K562 (cell line): Measurements from ENCODE around the gene ATP5F1D. TPM values are rescaled to one million over a fixed set of nuclear protein-coding genes. Genes with fewer than 3 reads are reported as not detected.

Experiments used
- BCL6 ChIP-seq: fragments of 250-450 bp; sonication (Bioruptor Pico); IDR thresholded peaks from 2 replicates; pipeline ENCODE4 v1.4.0; 2020
- HMG20A ChIP-seq: fragments of 450-650 bp; formaldehyde crosslinking; conservative IDR thresholded peaks from 2 replicates; pipeline ENCODE4 v1.4.0; 2020; ENCODE audit warnings: mild to moderate bottlenecking, mixed read lengths
- NR1H2 ChIP-seq: sonication (generic); formaldehyde crosslinking; IDR thresholded peaks from 2 replicates; pipeline ENCODE4 v1.4.0; 2020; ENCODE audit warnings: mild to moderate bottlenecking, missing genetic modification reagents
- ZNF140 ChIP-seq: fragments of 250-450 bp; sonication (Bioruptor Pico); IDR thresholded peaks from 2 replicates; pipeline ENCODE4 v1.8.0; 2021; ENCODE audit warnings: moderate library complexity, mild to moderate bottlenecking, inconsistent platforms
- ZNF165 ChIP-seq: fragments of 250-450 bp; sonication (Bioruptor Pico); IDR thresholded peaks from 2 replicates; pipeline ENCODE4 v1.4.0; 2020; ENCODE audit warnings: borderline replicate concordance
- ZNF253 ChIP-seq: fragments of 250-450 bp; sonication (Bioruptor Pico); conservative IDR thresholded peaks from 2 replicates; pipeline ENCODE4 v1.6.1; 2021; ENCODE audit warnings: mild to moderate bottlenecking
- polyA plus RNA-seq, 8 experiments: library from polyadenylated mRNA; depleted of rRNA in 4 of 8; stranded (reverse) in 5 of 8; unstranded in 3 of 8; fragments of >200 nt; fragmentation: Nextera tagmentation in 2 of 8; fragmentation: Illumina TruSeq in 1 of 8; extraction: Ambion mirVana in 2 of 8; extraction: Trizol in 1 of 8; gene quantifications; 2 replicates each; pipeline versions ENCODE4 v1.2.1 to v1.2.3, GENCODE V29; 2011 to 2014; ENCODE audit warnings: inconsistent platforms in 1 of 8, missing spikeins in 1 of 8
- total RNA-seq, 7 experiments: library from RNA; depleted of rRNA in 6 of 7; stranded (reverse); fragments of >200 nt in 6 of 7; fragmentation: Illumina TruSeq in 2 of 7; extraction: Trizol in 2 of 7; gene quantifications; 2 replicates each; pipeline versions ENCODE4 v1.2.1 to v1.2.3, GENCODE V29; 2011 to 2021; ENCODE audit warnings: low replicate concordance in 1 of 7
- TF ChIP-seq, protein P1 (sequence below): fragments of 250-450 bp; sonication (Bioruptor Pico); IDR thresholded peaks from 2 replicates; pipeline ENCODE4 v1.4.0; 2020
- TF ChIP-seq, protein P2 (sequence below): IDR thresholded peaks from 2 replicates; pipeline ENCODE4 v1.6.1; 2011; ENCODE audit not compliant: insufficient read length; ENCODE audit errors: extremely low read depth
- TF ChIP-seq, protein P3 (sequence below): sonication (generic); formaldehyde crosslinking; IDR thresholded peaks from 2 replicates; pipeline ENCODE4 v1.8.0; 2023; ENCODE audit warnings: missing genetic modification reagents, mild to moderate bottlenecking, borderline replicate concordance
- TF ChIP-seq, protein P4 (sequence below), 2 experiments: fragments of 450-650 bp in 1 of 2; sonication (generic) in 1 of 2; formaldehyde crosslinking in 1 of 2; IDR thresholded peaks in 1 of 2; conservative IDR thresholded peaks in 1 of 2; 2 replicates each; pipeline versions ENCODE4 v1.6.1 to v1.8.1; 2016 to 2023; ENCODE audit warnings: mild to moderate bottlenecking in 2 of 2, moderate library complexity in 2 of 2, inconsistent platforms in 1 of 2, missing genetic modification reagents in 1 of 2
- TF ChIP-seq, protein P5 (sequence below): fragments of 450-650 bp; IDR thresholded peaks from one replicate; pipeline ENCODE4 v1.6.1; 2018; ENCODE audit warnings: mild to moderate bottlenecking, moderate library complexity; ENCODE audit not compliant: partially characterized antibody

The ATP5F1D gene
- total and polyA plus RNA-seq, 9 of the 15 experiments (the other 6 are each of a cell fraction or from before 2014, with no cell fraction given): 3.9 to 409 (median 36.8) TPM

DNA sequence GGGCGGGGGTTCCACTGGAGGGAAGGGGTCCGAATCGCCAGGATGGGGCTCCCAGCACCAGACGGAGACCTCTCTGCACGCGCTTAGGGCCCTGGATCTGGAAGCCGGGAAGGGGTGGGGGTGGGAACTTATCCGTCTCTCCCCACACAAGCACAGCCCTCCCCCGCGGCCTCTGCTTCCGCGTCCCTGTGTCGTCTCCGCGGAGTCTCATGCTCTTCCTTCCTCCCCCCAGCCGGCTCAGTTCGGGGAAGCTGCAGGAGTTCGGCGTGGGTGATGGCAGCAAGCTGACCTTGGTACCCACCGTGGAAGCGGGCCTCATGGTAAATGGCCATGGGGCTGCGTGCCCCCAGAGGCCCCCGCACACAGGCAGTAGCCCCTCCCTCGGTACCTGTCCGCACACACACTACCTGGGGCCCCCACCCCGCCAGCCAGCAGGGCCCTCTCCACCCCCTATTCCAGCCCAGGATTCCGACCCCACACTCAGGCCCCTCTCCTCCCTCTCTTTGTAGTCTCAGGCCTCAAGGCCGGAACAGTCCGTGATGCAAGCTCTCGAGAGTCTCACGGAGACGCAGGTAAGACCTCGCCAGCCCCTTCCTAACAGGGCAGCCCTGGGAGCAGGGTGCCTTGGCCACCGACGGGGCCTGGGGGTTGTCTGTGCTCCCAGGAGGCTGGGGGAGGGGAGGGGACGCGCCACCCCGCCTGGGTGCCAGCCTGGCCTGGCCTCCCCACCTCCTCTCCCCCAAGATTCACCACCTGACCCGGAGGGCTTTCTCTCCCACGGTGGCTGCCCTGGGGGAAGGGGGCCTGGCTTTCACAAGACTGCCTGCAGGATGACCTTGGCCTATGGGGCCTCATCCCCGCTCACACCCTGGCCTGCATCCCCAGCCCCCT is 10.0 kb downstream of the ATP5F1D start (continued):
- TF ChIP-seq, protein P1, sequence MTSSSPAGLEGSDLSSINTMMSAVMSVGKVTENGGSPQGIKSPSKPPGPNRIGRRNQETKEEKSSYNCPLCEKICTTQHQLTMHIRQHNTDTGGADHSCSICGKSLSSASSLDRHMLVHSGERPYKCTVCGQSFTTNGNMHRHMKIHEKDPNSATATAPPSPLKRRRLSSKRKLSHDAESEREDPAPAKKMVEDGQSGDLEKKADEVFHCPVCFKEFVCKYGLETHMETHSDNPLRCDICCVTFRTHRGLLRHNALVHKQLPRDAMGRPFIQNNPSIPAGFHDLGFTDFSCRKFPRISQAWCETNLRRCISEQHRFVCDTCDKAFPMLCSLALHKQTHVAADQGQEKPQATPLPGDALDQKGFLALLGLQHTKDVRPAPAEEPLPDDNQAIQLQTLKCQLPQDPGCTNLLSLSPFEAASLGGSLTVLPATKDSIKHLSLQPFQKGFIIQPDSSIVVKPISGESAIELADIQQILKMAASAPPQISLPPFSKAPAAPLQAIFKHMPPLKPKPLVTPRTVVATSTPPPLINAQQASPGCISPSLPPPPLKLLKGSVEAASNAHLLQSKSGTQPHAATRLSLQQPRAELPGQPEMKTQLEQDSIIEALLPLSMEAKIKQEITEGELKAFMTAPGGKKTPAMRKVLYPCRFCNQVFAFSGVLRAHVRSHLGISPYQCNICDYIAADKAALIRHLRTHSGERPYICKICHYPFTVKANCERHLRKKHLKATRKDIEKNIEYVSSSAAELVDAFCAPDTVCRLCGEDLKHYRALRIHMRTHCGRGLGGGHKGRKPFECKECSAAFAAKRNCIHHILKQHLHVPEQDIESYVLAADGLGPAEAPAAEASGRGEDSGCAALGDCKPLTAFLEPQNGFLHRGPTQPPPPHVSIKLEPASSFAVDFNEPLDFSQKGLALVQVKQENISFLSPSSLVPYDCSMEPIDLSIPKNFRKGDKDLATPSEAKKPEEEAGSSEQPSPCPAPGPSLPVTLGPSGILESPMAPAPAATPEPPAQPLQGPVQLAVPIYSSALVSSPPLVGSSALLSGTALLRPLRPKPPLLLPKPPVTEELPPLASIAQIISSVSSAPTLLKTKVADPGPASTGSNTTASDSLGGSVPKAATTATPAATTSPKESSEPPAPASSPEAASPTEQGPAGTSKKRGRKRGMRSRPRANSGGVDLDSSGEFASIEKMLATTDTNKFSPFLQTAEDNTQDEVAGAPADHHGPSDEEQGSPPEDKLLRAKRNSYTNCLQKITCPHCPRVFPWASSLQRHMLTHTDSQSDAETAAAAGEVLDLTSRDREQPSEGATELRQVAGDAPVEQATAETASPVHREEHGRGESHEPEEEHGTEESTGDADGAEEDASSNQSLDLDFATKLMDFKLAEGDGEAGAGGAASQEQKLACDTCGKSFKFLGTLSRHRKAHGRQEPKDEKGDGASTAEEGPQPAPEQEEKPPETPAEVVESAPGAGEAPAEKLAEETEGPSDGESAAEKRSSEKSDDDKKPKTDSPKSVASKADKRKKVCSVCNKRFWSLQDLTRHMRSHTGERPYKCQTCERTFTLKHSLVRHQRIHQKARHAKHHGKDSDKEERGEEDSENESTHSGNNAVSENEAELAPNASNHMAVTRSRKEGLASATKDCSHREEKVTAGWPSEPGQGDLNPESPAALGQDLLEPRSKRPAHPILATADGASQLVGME (CRISPR knock-in tag): no peak
- TF ChIP-seq ZNF253 (CRISPR knock-in tag) (no peak), NR1H2 (CRISPR knock-in tag) (no peak), ZNF165 (CRISPR knock-in tag) (no peak), BCL6 (CRISPR knock-in tag) (no peak), HMG20A (CRISPR knock-in tag) (no peak), ZNF140 (CRISPR knock-in tag) (no peak)
- TF ChIP-seq, protein P2, sequence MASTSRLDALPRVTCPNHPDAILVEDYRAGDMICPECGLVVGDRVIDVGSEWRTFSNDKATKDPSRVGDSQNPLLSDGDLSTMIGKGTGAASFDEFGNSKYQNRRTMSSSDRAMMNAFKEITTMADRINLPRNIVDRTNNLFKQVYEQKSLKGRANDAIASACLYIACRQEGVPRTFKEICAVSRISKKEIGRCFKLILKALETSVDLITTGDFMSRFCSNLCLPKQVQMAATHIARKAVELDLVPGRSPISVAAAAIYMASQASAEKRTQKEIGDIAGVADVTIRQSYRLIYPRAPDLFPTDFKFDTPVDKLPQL: no peak
- TF ChIP-seq, protein P3, sequence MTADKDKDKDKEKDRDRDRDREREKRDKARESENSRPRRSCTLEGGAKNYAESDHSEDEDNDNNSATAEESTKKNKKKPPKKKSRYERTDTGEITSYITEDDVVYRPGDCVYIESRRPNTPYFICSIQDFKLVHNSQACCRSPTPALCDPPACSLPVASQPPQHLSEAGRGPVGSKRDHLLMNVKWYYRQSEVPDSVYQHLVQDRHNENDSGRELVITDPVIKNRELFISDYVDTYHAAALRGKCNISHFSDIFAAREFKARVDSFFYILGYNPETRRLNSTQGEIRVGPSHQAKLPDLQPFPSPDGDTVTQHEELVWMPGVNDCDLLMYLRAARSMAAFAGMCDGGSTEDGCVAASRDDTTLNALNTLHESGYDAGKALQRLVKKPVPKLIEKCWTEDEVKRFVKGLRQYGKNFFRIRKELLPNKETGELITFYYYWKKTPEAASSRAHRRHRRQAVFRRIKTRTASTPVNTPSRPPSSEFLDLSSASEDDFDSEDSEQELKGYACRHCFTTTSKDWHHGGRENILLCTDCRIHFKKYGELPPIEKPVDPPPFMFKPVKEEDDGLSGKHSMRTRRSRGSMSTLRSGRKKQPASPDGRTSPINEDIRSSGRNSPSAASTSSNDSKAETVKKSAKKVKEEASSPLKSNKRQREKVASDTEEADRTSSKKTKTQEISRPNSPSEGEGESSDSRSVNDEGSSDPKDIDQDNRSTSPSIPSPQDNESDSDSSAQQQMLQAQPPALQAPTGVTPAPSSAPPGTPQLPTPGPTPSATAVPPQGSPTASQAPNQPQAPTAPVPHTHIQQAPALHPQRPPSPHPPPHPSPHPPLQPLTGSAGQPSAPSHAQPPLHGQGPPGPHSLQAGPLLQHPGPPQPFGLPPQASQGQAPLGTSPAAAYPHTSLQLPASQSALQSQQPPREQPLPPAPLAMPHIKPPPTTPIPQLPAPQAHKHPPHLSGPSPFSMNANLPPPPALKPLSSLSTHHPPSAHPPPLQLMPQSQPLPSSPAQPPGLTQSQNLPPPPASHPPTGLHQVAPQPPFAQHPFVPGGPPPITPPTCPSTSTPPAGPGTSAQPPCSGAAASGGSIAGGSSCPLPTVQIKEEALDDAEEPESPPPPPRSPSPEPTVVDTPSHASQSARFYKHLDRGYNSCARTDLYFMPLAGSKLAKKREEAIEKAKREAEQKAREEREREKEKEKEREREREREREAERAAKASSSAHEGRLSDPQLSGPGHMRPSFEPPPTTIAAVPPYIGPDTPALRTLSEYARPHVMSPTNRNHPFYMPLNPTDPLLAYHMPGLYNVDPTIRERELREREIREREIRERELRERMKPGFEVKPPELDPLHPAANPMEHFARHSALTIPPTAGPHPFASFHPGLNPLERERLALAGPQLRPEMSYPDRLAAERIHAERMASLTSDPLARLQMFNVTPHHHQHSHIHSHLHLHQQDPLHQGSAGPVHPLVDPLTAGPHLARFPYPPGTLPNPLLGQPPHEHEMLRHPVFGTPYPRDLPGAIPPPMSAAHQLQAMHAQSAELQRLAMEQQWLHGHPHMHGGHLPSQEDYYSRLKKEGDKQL (CRISPR knock-in tag): no peak
- TF ChIP-seq, protein P4, sequence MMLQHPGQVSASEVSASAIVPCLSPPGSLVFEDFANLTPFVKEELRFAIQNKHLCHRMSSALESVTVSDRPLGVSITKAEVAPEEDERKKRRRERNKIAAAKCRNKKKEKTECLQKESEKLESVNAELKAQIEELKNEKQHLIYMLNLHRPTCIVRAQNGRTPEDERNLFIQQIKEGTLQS (IDR thresholded peaks at IDR 0.05): no peak
- TF ChIP-seq, protein P4 (CRISPR knock-in tag; conservative IDR thresholded peaks at IDR 0.05): no peak
- TF ChIP-seq, protein P5, sequence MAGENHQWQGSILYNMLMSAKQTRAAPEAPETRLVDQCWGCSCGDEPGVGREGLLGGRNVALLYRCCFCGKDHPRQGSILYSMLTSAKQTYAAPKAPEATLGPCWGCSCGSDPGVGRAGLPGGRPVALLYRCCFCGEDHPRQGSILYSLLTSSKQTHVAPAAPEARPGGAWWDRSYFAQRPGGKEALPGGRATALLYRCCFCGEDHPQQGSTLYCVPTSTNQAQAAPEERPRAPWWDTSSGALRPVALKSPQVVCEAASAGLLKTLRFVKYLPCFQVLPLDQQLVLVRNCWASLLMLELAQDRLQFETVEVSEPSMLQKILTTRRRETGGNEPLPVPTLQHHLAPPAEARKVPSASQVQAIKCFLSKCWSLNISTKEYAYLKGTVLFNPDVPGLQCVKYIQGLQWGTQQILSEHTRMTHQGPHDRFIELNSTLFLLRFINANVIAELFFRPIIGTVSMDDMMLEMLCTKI: no peak
